GM12878 (cell line): ENCODE results near the gene SRL. TPM values are rescaled to one million over a fixed set of nuclear protein-coding genes. Genes with fewer than 3 reads are reported as not detected.

Source experiments
- ATAC-seq: fragments of 200-7000 bp; cut with Tn5 transposase; 3 replicates; pipeline ENCODE4 v1.9.1; 2020; ENCODE audit warnings: mild to moderate bottlenecking, moderate library complexity
- BruUV-seq: library from RNA; stranded (reverse); fragments of 400-500 nt; replicated peaks from 2 replicates; lab custom pipeline; 2021; lab: Mats Ljungman, UMichigan
- CTCF ChIA-PET: fragments of 300-600 bp; sonication (Branson Sonifier 250); formaldehyde crosslinking; extraction: SDS; loops from one replicate; lab custom pipeline; 2021; ENCODE audit warnings: inconsistent platforms; lab: Yijun Ruan, JAX
- POLR2A ChIA-PET: fragments of 350-600 bp; formaldehyde crosslinking; extraction: SDS; loops from one replicate; lab custom pipeline; 2021; ENCODE audit warnings: inconsistent platforms; lab: Charles Lee
- RAD21 ChIA-PET: fragments of 300-600 bp; sonication (Branson Sonifier 250); formaldehyde crosslinking; loops from one replicate; lab custom pipeline; 2023; ENCODE audit warnings: antibody characterized with exemption; ENCODE audit not compliant: unreplicated experiment; lab: Charles Lee
- SMC1A ChIA-PET: fragments of 300-600 bp; sonication (Branson Sonifier 250); formaldehyde crosslinking; loops from one replicate; lab custom pipeline; 2023; ENCODE audit not compliant: unreplicated experiment, uncharacterized antibody; lab: Charles Lee
- DNase-seq: peaks from one replicate; pipeline ENCODE4 v3.0.0-alpha.2; 2011; ENCODE audit warnings: low read depth, low spot score
- FAIRE-seq: peaks from 3 replicates; lab custom pipeline; 2011; peaks lifted over from hg19 to GRCh38; lab: Jason Lieb, UNC
- H2AFZ ChIP-seq: 2 replicates; pipeline ENCODE4 v1.6.0; 2011; ENCODE audit warnings: low read depth, low read length, control low read depth; ENCODE audit not compliant: control insufficient read depth
- H3K27ac ChIP-seq: 2 replicates; pipeline ENCODE4 v1.5.1; 2011; ENCODE audit warnings: control low read depth; ENCODE audit not compliant: control insufficient read depth, insufficient read depth
- H3K27me3 ChIP-seq, 2 experiments: replicated peaks in 1 of 2; 2 replicates each; pipeline versions ENCODE4 v1.6.0 to v1.6.1; 2011; ENCODE audit warnings: low read length in 1 of 2; ENCODE audit not compliant: control insufficient read depth in 2 of 2, insufficient read depth in 2 of 2
- H3K36me3 ChIP-seq, 2 experiments: 2 replicates each; pipeline ENCODE4 v1.5.1; 2011; ENCODE audit warnings: low read length in 1 of 2; ENCODE audit not compliant: control insufficient read depth in 2 of 2, insufficient read depth in 2 of 2
- H3K4me1 ChIP-seq: 2 replicates; pipeline ENCODE4 v1.6.1; 2011; ENCODE audit warnings: mild to moderate bottlenecking, low read length, moderate library complexity, mixed read lengths; ENCODE audit not compliant: control insufficient read depth, insufficient read depth
- H3K4me2 ChIP-seq: 2 replicates; pipeline ENCODE4 v1.6.0; 2011; ENCODE audit warnings: control low read depth; ENCODE audit not compliant: control insufficient read depth, insufficient read depth
- H3K4me3 ChIP-seq: fragments of 200-600 bp; sonication (generic); 2 replicates; pipeline ENCODE4 v1.5.1; 2016
- H3K79me2 ChIP-seq: 2 replicates; pipeline ENCODE4 v1.6.0; 2011; ENCODE audit warnings: low read length; ENCODE audit not compliant: control insufficient read depth, insufficient read depth
- H3K9ac ChIP-seq: 2 replicates; pipeline ENCODE4 v1.8.0; 2011; ENCODE audit warnings: low read length, control low read depth, mixed read lengths; ENCODE audit not compliant: control insufficient read depth, insufficient read depth
- H3K9me3 ChIP-seq: replicated peaks from 3 replicates; pipeline ENCODE4 v1.5.1; 2011; ENCODE audit warnings: mild to moderate bottlenecking, low read length; ENCODE audit not compliant: control insufficient read depth, insufficient read depth
- H4K20me1 ChIP-seq: 2 replicates; pipeline ENCODE4 v1.6.0; 2011; ENCODE audit not compliant: control insufficient read depth, insufficient read depth
- BHLHE40 ChIP-seq, 2 experiments: fragments of 450-650 bp in 1 of 2; IDR thresholded peaks; 2 replicates each; pipeline ENCODE4 v1.6.1; 2011 to 2017; ENCODE audit warnings: low read depth in 2 of 2, borderline replicate concordance in 1 of 2, improper control_type of control experiment in 1 of 2, low read length in 1 of 2, mild to moderate bottlenecking in 1 of 2
- EP300 ChIP-seq, 2 experiments: fragments of 150-350 bp in 1 of 2; IDR thresholded peaks; 2 replicates each; pipeline ENCODE4 v1.6.1; 2011 to 2012; ENCODE audit warnings: low read depth in 2 of 2, low read length in 2 of 2, borderline replicate concordance in 1 of 2, improper control_type of control experiment in 1 of 2, inconsistent platforms in 1 of 2; ENCODE audit not compliant: control insufficient read depth in 1 of 2
- ETV6 ChIP-seq, 2 experiments: fragments of 450-650 bp in 1 of 2; IDR thresholded peaks in 1 of 2; conservative IDR thresholded peaks in 1 of 2; 2 replicates each; pipeline ENCODE4 v1.6.1; 2014; ENCODE audit warnings: antibody characterized with exemption in 1 of 2, borderline replicate concordance in 1 of 2, low read depth in 1 of 2, mild to moderate bottlenecking in 1 of 2, moderate library complexity in 1 of 2
- KDM1A ChIP-seq: fragments of 200-600 bp; sonication (generic); IDR thresholded peaks from 2 replicates; pipeline ENCODE4 v1.6.1; 2016; ENCODE audit warnings: borderline replicate concordance
- PAX5 ChIP-seq: IDR thresholded peaks from 2 replicates; pipeline ENCODE4 v1.6.1; 2011; ENCODE audit warnings: low read depth, low read length, borderline replicate concordance
- POLR2A ChIP-seq: IDR thresholded peaks from 2 replicates; pipeline ENCODE4 v1.6.1; 2011; ENCODE audit warnings: low read depth, mild to moderate bottlenecking, low read length
- TCF7 ChIP-seq: IDR thresholded peaks from 2 replicates; pipeline ENCODE4 v1.6.1; 2014; ENCODE audit warnings: antibody characterized with exemption, borderline replicate concordance
- ZBED1 ChIP-seq: IDR thresholded peaks from 2 replicates; pipeline ENCODE4 v1.6.1; 2016; ENCODE audit warnings: borderline replicate concordance
- ZNF274 ChIP-seq: IDR thresholded peaks from one replicate; pipeline ENCODE4 v1.8.0; 2011; ENCODE audit not compliant: insufficient read length, insufficient read depth
- ZNF622 ChIP-seq: fragments of 450-650 bp; IDR thresholded peaks from 2 replicates; pipeline ENCODE4 v1.6.1; 2017; ENCODE audit warnings: mild to moderate bottlenecking, inconsistent platforms
- WGBS: methylation state at CpG from one replicate; pipeline ENCODE4 v1.1.6; 2016; ENCODE audit warnings: low lambda C conversion rate; ENCODE audit not compliant: insufficient replicate concordance, insufficient coverage; ENCODE audit errors: missing lambda C conversion rate; 5-methylcytosine and 5-hydroxymethylcytosine counted together
- in situ Hi-C: fragments of 300-500 bp; cut with MboI; formaldehyde crosslinking; loops from 9 replicates; pipeline ENCODE4 v1.14.3; 2018; ENCODE audit warnings: mixed read lengths
- intact Hi-C: fragments of 100-400 bp; cut with micrococcal nuclease; formaldehyde crosslinking; loops from one replicate; pipeline ENCODE4 v1.14.2; 2022; ENCODE audit not compliant: unreplicated experiment
- polyA plus RNA-seq, 11 experiments: library from polyadenylated mRNA; depleted of rRNA in 4 of 11; unstranded in 6 of 11; stranded (reverse) in 5 of 11; fragments of >200 nt; fragmentation: Nextera tagmentation in 4 of 11; fragmentation: Illumina TruSeq in 1 of 11; extraction: Ambion mirVana in 4 of 11; extraction: Trizol in 1 of 11; gene quantifications; 1 replicate in 1 of 11; 2 replicates in 10 of 11; pipeline versions ENCODE4 v1.2.1 to v1.2.3, GENCODE V29; 2011 to 2016; ENCODE audit warnings: inconsistent platforms in 2 of 11, missing spikeins in 2 of 11, low read depth in 1 of 11
- total RNA-seq, 4 experiments: library from RNA; depleted of rRNA in 3 of 4; stranded (reverse); fragments of >200 nt in 3 of 4; fragmentation: Illumina TruSeq in 1 of 4; extraction: Trizol in 1 of 4; gene quantifications; 2 replicates each; pipeline versions ENCODE4 v1.2.1 to v1.2.3, GENCODE V29; 2013 to 2021
- TF ChIP-seq, protein P1 (sequence below): fragments of 450-650 bp; IDR thresholded peaks from 2 replicates; pipeline ENCODE4 v1.6.1; 2016; ENCODE audit warnings: mild to moderate bottlenecking, moderate library complexity, borderline replicate concordance
- TF ChIP-seq, protein P2 (sequence below): fragments of 450-650 bp; IDR thresholded peaks from 2 replicates; pipeline ENCODE4 v1.6.1; 2017; ENCODE audit warnings: low read depth, mild to moderate bottlenecking, moderate library complexity
- TF ChIP-seq, protein P3 (sequence below): fragments of 450-650 bp; IDR thresholded peaks from 2 replicates; pipeline ENCODE4 v1.6.1; 2018; ENCODE audit warnings: borderline replicate concordance, mild to moderate bottlenecking; ENCODE audit not compliant: partially characterized antibody

Gene SRL
- total and polyA plus RNA-seq, 10 of the 15 experiments (the other 5 are each of a cell fraction or from before 2014, with no cell fraction given) = not detected

DNA sequence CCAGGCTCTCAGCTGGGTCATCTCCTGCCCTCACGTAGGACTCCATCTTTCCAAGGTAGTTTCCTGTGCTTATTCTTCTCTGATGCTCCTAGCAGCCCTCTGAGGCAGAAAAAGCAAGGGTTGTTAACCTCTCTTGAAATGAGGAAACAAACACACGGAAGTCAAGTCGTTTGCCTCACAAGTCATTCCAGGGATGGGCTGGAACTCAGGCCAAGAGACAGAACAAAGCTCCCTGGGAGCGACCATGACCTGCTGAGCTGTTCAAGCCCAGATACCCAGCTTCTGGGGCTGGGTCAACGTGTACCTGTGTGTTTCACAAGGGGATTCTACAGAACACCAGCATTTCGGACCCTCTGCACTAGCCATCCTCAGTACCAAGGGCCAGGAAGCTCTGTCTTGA, 28.1 kb downstream of the SRL start (continued):
- TF ChIP-seq, protein P1, sequence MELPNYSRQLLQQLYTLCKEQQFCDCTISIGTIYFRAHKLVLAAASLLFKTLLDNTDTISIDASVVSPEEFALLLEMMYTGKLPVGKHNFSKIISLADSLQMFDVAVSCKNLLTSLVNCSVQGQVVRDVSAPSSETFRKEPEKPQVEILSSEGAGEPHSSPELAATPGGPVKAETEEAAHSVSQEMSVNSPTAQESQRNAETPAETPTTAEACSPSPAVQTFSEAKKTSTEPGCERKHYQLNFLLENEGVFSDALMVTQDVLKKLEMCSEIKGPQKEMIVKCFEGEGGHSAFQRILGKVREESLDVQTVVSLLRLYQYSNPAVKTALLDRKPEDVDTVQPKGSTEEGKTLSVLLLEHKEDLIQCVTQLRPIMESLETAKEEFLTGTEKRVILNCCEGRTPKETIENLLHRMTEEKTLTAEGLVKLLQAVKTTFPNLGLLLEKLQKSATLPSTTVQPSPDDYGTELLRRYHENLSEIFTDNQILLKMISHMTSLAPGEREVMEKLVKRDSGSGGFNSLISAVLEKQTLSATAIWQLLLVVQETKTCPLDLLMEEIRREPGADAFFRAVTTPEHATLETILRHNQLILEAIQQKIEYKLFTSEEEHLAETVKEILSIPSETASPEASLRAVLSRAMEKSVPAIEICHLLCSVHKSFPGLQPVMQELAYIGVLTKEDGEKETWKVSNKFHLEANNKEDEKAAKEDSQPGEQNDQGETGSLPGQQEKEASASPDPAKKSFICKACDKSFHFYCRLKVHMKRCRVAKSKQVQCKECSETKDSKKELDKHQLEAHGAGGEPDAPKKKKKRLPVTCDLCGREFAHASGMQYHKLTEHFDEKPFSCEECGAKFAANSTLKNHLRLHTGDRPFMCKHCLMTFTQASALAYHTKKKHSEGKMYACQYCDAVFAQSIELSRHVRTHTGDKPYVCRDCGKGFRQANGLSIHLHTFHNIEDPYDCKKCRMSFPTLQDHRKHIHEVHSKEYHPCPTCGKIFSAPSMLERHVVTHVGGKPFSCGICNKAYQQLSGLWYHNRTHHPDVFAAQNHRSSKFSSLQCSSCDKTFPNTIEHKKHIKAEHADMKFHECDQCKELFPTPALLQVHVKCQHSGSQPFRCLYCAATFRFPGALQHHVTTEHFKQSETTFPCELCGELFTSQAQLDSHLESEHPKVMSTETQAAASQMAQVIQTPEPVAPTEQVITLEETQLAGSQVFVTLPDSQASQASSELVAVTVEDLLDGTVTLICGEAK = no peak
- TF ChIP-seq, all 136 proteins: peak for 0

DNA sequence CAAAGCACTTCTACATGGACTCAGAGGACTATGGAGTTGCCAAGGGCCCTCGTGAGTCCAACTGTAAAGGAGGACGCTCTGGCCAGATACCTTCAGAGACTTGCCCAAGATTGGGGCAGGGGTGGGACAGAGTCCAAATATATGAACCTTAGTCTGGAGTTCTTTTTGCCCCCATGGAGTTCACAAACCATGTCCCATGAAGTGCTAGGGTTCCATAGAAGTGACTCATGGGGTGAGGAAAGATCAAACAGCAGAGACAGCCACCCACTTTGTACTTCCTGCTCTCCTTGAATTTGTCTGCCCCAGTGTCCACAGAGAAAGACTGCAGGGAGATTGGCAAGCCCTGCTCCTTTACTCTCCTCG, 29.0 kb downstream of the SRL start:
- ChIA-PET POLR2A (no interaction called here), CTCF (no interaction called here), SMC1A (no interaction called here), RAD21 (no interaction called here)
- Histone ChIP-seq H3K27me3 (no peaks in the 10 kb centered on the region; a peak in 2 of 4 replicates), H3K4me3 (no peak overlapping the region), H3K4me2 (no peak overlapping the region), H3K27ac (no peak overlapping the region), H4K20me1 (no peaks in the 10 kb centered on the region), H2AFZ (no peak overlapping the region), H3K79me2 (no peaks in the 10 kb centered on the region), H3K9ac (no peak overlapping the region), H3K36me3 (no peaks in the 10 kb centered on the region), H3K9me3 (no peaks in the 10 kb centered on the region), H3K4me1 (no peaks in the 10 kb centered on the region)
- FAIRE-seq (no peak), ATAC-seq (no peak), DNase-seq (no peak)
- intact Hi-C loops (no loop called here), in situ Hi-C loops (no loop called here)
- 17% methylated on average over 3 of the region's 3 CpGs for WGBS
- no TSS peak for BruUV-seq
- no peak for TF ChIP-seq ZNF622
- no peak for TF ChIP-seq ETV6 (conservative IDR thresholded peaks at IDR 0.05 in 1 of 2, IDR thresholded peaks at IDR 0.05 in 1 of 2; ENCODE audit: borderline replicate concordance in 1 of 2, low read depth in 1 of 2)
- no peak for TF ChIP-seq TCF7
- TF ChIP-seq BHLHE40 (IDR thresholded peaks at IDR 0.05; ENCODE audit: borderline replicate concordance in 1 of 2, low read depth in 2 of 2, low read length in 1 of 2) = no peak
- TF ChIP-seq KDM1A = no peak
- TF ChIP-seq, protein P2, sequence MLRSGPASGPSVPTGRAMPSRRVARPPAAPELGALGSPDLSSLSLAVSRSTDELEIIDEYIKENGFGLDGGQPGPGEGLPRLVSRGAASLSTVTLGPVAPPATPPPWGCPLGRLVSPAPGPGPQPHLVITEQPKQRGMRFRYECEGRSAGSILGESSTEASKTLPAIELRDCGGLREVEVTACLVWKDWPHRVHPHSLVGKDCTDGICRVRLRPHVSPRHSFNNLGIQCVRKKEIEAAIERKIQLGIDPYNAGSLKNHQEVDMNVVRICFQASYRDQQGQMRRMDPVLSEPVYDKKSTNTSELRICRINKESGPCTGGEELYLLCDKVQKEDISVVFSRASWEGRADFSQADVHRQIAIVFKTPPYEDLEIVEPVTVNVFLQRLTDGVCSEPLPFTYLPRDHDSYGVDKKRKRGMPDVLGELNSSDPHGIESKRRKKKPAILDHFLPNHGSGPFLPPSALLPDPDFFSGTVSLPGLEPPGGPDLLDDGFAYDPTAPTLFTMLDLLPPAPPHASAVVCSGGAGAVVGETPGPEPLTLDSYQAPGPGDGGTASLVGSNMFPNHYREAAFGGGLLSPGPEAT = no peak
- TF ChIP-seq ZNF274 = no peak
- TF ChIP-seq EP300 (IDR thresholded peaks at IDR 0.05; ENCODE audit: borderline replicate concordance in 1 of 2, control insufficient read depth in 1 of 2, low read depth in 2 of 2, low read length in 2 of 2) = no peak
- no peak for TF ChIP-seq ZBED1
- TF ChIP-seq, protein P3, sequence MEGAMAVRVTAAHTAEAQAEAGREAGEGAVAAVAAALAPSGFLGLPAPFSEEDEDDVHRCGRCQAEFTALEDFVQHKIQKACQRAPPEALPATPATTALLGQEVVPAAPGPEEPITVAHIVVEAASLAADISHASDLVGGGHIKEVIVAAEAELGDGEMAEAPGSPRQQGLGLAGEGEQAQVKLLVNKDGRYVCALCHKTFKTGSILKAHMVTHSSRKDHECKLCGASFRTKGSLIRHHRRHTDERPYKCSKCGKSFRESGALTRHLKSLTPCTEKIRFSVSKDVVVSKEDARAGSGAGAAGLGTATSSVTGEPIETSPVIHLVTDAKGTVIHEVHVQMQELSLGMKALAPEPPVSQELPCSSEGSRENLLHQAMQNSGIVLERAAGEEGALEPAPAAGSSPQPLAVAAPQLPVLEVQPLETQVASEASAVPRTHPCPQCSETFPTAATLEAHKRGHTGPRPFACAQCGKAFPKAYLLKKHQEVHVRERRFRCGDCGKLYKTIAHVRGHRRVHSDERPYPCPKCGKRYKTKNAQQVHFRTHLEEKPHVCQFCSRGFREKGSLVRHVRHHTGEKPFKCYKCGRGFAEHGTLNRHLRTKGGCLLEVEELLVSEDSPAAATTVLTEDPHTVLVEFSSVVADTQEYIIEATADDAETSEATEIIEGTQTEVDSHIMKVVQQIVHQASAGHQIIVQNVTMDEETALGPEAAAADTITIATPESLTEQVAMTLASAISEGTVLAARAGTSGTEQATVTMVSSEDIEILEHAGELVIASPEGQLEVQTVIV = no peak
- TF ChIP-seq PAX5 = no peak
- TF ChIP-seq POLR2A = no peak
